Upper lobe of left lung (tissue), 4 donors: ENCODE measurements around the gene PCDH1.

ENCODE experiments used
- CTCF ChIP-seq, 6 experiments: fragments of 450-650 bp in 4 of 6; fragments of 200-600 bp in 2 of 6; sonication (generic) in 2 of 6; IDR thresholded peaks; one replicate each; pipeline ENCODE4 v1.5.1; 2016 to 2019; ENCODE audit warnings: antibody characterized with exemption in 6 of 6
- POLR2AphosphoS5 ChIP-seq, 2 donors: sonication (generic); formaldehyde crosslinking; IDR thresholded peaks; one replicate each; pipeline ENCODE4 v1.5.1; 2017; ENCODE audit warnings: antibody characterized with exemption in 2 of 2

GRCh38 chr5:141870228-141870627, 8.0 kb downstream of the PCDH1 start:
- TF ChIP-seq POLR2AphosphoS5 (IDR thresholded peaks at IDR 0.05) (no peak), CTCF (IDR thresholded peaks at IDR 0.05) (no peak)
